GM20000 (cell line): ENCODE data around the gene CP.
"Not testable (repeated sequence)": the region's sequence is repeated elsewhere in the genome, so short reads cannot be mapped to it uniquely, and the experiment has no call there.

Source experiments
- DNase-seq: peaks from one replicate; pipeline ENCODE4 v3.0.0; 2012; ENCODE audit warnings: low spot score
- CTCF ChIP-seq: IDR thresholded peaks from 2 replicates; pipeline ENCODE4 v1.5.1; 2012; ENCODE audit warnings: mild to moderate bottlenecking, control low read depth; ENCODE audit errors: extremely low read depth, missing control alignments

Gene CP

GRCh38 chr3:149239357-149239936 is 17.8 kb upstream of the CP start:
- DNase-seq = no peak
- TF ChIP-seq CTCF = no peak

- DNase-seq = not testable (repeated sequence)
Measured at GRCh38 chr3:149238268-149238667, 16.6 kb upstream of the CP start.

GRCh38 chr3:149235599-149236424 is 14.2 kb upstream of the CP start:
- no peak for TF ChIP-seq CTCF

GRCh38 chr3:149234671-149235245 is 13.1 kb upstream of the CP start:
- TF ChIP-seq CTCF = no peak
- DNase-seq = no peak

More at GRCh38 chr3:149235599-149236424, 14.2 kb upstream of the CP start:
- DNase-seq = no peak

- no peak for DNase-seq
- TF ChIP-seq CTCF = no peak
Measured at GRCh38 chr3:149233323-149233722, 11.7 kb upstream of the CP start.

- no peak for TF ChIP-seq CTCF
- DNase-seq = no peak
Measured at GRCh38 chr3:149231871-149232270, 10.2 kb upstream of the CP start.

GRCh38 chr3:149227591-149228268 is 6.1 kb upstream of the CP start:
- TF ChIP-seq CTCF = no peak
- DNase-seq = no peak
